CD4-positive, alpha-beta T cell (primary cell): ENCODE data around the gene LDLRAD4. TPM values are rescaled to one million over a fixed set of nuclear protein-coding genes. Genes with fewer than 3 reads are reported as not detected.

Source experiments
- ATAC-seq: fragments of 200-7000 bp; cut with Tn5 transposase; one replicate; pipeline ENCODE4 v1.10.0; 2022; ENCODE audit warnings: mild to moderate bottlenecking; ENCODE audit not compliant: poor library complexity
- CTCF ChIA-PET: fragments of 350-600 bp; sonication (Branson Sonifier 250); formaldehyde crosslinking; loops from one replicate; lab custom pipeline; 2021; ENCODE audit warnings: antibody characterized with exemption, inconsistent platforms; lab: Charles Lee
- POLR2A ChIA-PET: fragments of 350-600 bp; sonication (Branson Sonifier 250); formaldehyde crosslinking; loops from one replicate; lab custom pipeline; 2021; ENCODE audit warnings: antibody characterized with exemption, inconsistent platforms; lab: Charles Lee
- DNase-seq, 14 experiments: peaks; one replicate each; pipeline ENCODE4 v3.0.0-alpha.2; 2013 to 2020; ENCODE audit warnings: mixed read lengths in 2 of 14
- H3K27ac ChIP-seq, 2 donors: one replicate each; pipeline versions ENCODE4 v1.5.1 to v1.7.0; 2013; ENCODE audit warnings: low read length in 2 of 2, low read depth in 1 of 2, mild to moderate bottlenecking in 1 of 2
- H3K27me3 ChIP-seq, 2 experiments: 1 replicate in 1 of 2; 2 replicates in 1 of 2; pipeline versions ENCODE4 v1.6.1 to v1.7.0; 2013; ENCODE audit warnings: low read length in 2 of 2, control low read depth in 1 of 2, mild to moderate bottlenecking in 1 of 2, moderate library complexity in 1 of 2; ENCODE audit not compliant: insufficient read depth in 2 of 2, control insufficient read depth in 1 of 2
- H3K36me3 ChIP-seq: one replicate; pipeline ENCODE4 v1.6.1; 2013; ENCODE audit warnings: low read length, control low read depth; ENCODE audit not compliant: insufficient read depth
- H3K4me1 ChIP-seq: one replicate; pipeline ENCODE4 v1.6.1; 2013; ENCODE audit warnings: low read length, control low read depth; ENCODE audit not compliant: insufficient read depth
- H3K4me3 ChIP-seq: one replicate; pipeline ENCODE4 v1.5.1; 2013; ENCODE audit warnings: mild to moderate bottlenecking, low read length, moderate library complexity
- H3K9me3 ChIP-seq, 2 experiments: 1 replicate in 1 of 2; 2 replicates in 1 of 2; pipeline versions ENCODE4 v1.6.1 to v1.7.0; 2013; ENCODE audit warnings: low read length in 2 of 2, mild to moderate bottlenecking in 2 of 2, control low read depth in 1 of 2, moderate library complexity in 1 of 2; ENCODE audit not compliant: control insufficient read depth in 1 of 2, insufficient read depth in 1 of 2
- H3K27ac Mint-ChIP-seq: one replicate; pipeline ENCODE4 v1.8.0; 2020; ENCODE audit warnings: mixed read lengths
- H3K27me3 Mint-ChIP-seq: one replicate; pipeline ENCODE4 v1.8.0; 2021; ENCODE audit warnings: mixed read lengths
- H3K36me3 Mint-ChIP-seq: one replicate; pipeline ENCODE4 v1.8.0; 2021; ENCODE audit warnings: low read depth, mixed read lengths
- H3K4me1 Mint-ChIP-seq: one replicate; pipeline ENCODE4 v1.8.0; 2021; ENCODE audit warnings: low read depth, mixed read lengths
- H3K4me3 Mint-ChIP-seq: one replicate; pipeline ENCODE4 v1.8.0; 2020; ENCODE audit warnings: mild to moderate bottlenecking, mixed read lengths
- H3K9me3 Mint-ChIP-seq: one replicate; pipeline ENCODE4 v1.8.0; 2020; ENCODE audit warnings: mixed read lengths
- CTCF ChIP-seq: fragments of 200-600 bp; IDR thresholded peaks from one replicate; pipeline ENCODE4 v1.8.0; 2022; ENCODE audit warnings: antibody characterized with exemption, mild to moderate bottlenecking
- intact Hi-C, 2 experiments: fragments of 100-400 bp; cut with DNase I in 1 of 2; cut with micrococcal nuclease in 1 of 2; formaldehyde crosslinking; loops; one replicate each; pipeline versions ENCODE4 v1.15.1 to v1.9.0; 2023 to 2025; cut with DNase I, micrococcal nuclease
- total RNA-seq, 174 experiments: library from RNA in 2 of 174; stranded (reverse) in 2 of 174; gene quantifications; one replicate each; pipeline ENCODE4 v1.2.3 and lab custom pipeline; 2021 to 2026

LDLRAD4 gene
- total RNA-seq, 2 experiments from 2014 or later, result 51.9 to 52.7 TPM

DNA sequence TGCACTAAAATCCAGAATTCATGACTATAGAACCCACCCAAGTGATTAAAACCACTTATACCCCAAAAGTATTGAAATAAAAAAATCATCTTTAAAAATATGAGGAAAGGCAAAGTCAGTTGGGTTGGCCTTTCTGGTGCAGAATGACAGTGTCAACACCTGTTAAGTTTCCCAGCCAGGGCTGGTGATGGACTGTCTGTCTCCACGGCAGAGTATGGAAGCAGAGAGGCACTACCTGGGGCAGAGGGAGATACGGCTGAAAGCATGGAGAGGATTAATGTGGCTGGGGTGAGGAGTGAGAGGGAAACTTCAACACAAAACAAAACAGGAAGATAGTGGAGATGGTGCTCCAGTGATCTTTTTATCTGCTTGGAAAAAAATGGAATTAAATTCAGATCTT, 292.0 kb downstream of the LDLRAD4 start:
- DNase-seq (no peak), ATAC-seq (no peak)
- no peak overlapping the region for H3K27ac ChIP-seq
- no peaks in the 10 kb centered on the region for H3K9me3 ChIP-seq
- peaks cover 16% of the 10 kb centered on the region for H3K36me3 ChIP-seq
- no peak overlapping the region for H3K4me3 Mint-ChIP-seq
- ChIA-PET POLR2A (no interaction called here), CTCF (no interaction called here)
- no peak overlapping the region for H3K4me3 ChIP-seq
- no peaks in the 10 kb centered on the region for H3K9me3 Mint-ChIP-seq
- intact Hi-C loops, result no loop called here
- no peaks in the 10 kb centered on the region for H3K27me3 Mint-ChIP-seq
- peak overlapping the region; percentile 60 for H3K27ac Mint-ChIP-seq
- peaks cover 7% of the 10 kb centered on the region for H3K4me1 ChIP-seq
- no peaks in the 10 kb centered on the region for H3K27me3 ChIP-seq
- H3K36me3 Mint-ChIP-seq, result peaks cover 56% of the 10 kb centered on the region
- H3K4me1 Mint-ChIP-seq, result peaks cover 86% of the 10 kb centered on the region
- TF ChIP-seq CTCF, result no peak

DNA sequence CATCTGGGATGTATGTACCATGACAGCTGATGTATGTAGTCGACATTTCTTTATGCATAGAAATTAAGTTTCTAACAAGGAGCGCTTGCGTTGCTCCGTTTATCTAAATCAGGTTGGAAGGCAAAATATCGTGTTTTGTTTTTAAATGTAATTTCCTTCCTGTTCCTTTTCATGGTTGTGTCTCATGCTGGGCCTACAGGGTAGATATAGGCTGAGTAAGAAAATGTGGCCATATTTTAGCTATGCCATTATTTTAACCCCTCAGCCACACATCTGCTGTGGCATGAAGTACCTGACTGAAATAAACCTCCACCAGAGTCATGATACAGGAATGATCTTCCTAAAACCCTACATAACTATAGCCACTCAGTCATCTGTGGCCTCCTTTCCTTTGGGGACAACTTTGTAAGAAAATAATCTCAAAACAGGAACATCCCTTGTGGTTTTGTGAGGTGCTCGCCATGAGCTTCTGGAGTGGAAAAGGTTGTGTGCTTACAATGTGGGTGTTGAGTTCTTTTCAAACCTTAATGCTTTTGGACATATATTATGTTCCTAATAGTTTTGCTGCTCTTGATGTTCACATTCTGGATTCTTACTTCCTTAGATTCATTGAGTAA, 293.5 kb downstream of the LDLRAD4 start:
- no peak for TF ChIP-seq CTCF
- Histone ChIP-seq H3K9me3 (no peaks in the 10 kb centered on the region), H3K4me1 (peaks cover 4% of the 10 kb centered on the region), H3K27ac (no peak overlapping the region), H3K36me3 (peaks cover 23% of the 10 kb centered on the region), H3K4me3 (no peak overlapping the region), H3K27me3 (no peaks in the 10 kb centered on the region)
- ChIA-PET POLR2A (interaction anchor here (1.1 kb wide), 1 partner anchor 102 kb away, joined by 3 read pairs; no protein-coding TSS in a partner anchor), CTCF (interaction anchor here (1.4 kb wide), 1 partner anchor 10 kb away, joined by 4 read pairs; no protein-coding TSS in a partner anchor)
- DNase-seq (no peak), ATAC-seq (no peak)
- Mint-ChIP-seq H3K36me3 (peaks cover 60% of the 10 kb centered on the region), H3K9me3 (no peaks in the 10 kb centered on the region), H3K27me3 (no peaks in the 10 kb centered on the region), H3K4me1 (peaks cover 74% of the 10 kb centered on the region), H3K27ac (peak overlapping the region; percentile 60), H3K4me3 (peak overlapping the region; percentile 27)
- intact Hi-C loops, result no loop called here

DNA sequence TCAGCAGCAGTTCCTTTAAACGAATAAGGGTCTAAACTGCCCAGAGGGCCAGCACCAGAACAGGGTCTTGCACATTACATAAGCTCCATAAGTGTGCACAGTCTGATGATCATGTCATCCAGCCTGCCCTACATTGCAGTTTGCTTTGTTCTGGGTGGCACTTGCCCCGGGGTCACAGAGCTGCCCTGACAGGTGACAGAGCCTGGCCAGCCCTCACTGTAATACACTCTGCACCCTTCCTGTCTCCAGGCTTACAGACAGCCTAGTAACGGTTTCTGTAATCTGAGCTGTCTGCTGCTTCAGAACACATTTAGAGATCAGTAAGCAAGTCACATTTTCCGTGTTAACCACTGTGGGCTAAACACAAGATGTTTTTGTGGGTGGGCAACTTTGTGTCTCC, 294.5 kb downstream of the LDLRAD4 start:
- ChIA-PET CTCF (interaction anchor here (1.4 kb wide), 1 partner anchor 11 kb away, joined by 4 read pairs; no protein-coding TSS in a partner anchor), POLR2A (interaction anchor here (0.5 to 1.1 kb wide), 3 partner anchors 12 to 101 kb away, joined by 3 to 4 read pairs (median 3); no protein-coding TSS in a partner anchor)
- DNase-seq (no peak), ATAC-seq (no peak)
- Histone ChIP-seq H3K36me3 (peaks cover 26% of the 10 kb centered on the region), H3K4me3 (no peak overlapping the region), H3K27me3 (no peaks in the 10 kb centered on the region), H3K27ac (no peak overlapping the region), H3K4me1 (peaks cover 4% of the 10 kb centered on the region), H3K9me3 (no peaks in the 10 kb centered on the region)
- H3K4me1 Mint-ChIP-seq, result peaks cover 66% of the 10 kb centered on the region
- peaks cover 69% of the 10 kb centered on the region for H3K36me3 Mint-ChIP-seq
- H3K9me3 Mint-ChIP-seq, result no peaks in the 10 kb centered on the region
- peak overlapping the region; percentile 31 for H3K27ac Mint-ChIP-seq
- intact Hi-C loops, result no loop called here
- no peak for TF ChIP-seq CTCF
- no peak overlapping the region for H3K4me3 Mint-ChIP-seq
- no peaks in the 10 kb centered on the region for H3K27me3 Mint-ChIP-seq
